ENCODE data around the gene KCTD2. TPM values are rescaled to one million over a fixed set of nuclear protein-coding genes. Genes with fewer than 3 reads are reported as not detected.

The KCTD2 gene
- total and polyA plus RNA-seq, 2 of the 13 experiments (the other 11 are each of a cell fraction or from before 2014, with no cell fraction given), result 28.3 to 32.6 TPM

- TF ChIP-seq ZNF18 (CRISPR knock-in tag; IDR thresholded peaks at IDR 0.05; ENCODE audit: insufficient replicate concordance) (peak; percentile 85), ZUFSP (CRISPR knock-in tag; IDR thresholded peaks at IDR 0.05; ENCODE audit: borderline replicate concordance) (0 out of 2 replicates have a peak, but pooled peaks have one; percentile 6), ZBTB46 (CRISPR knock-in tag; IDR thresholded peaks at IDR 0.05; ENCODE audit: borderline replicate concordance) (0 out of 2 replicates have a peak, but pooled peaks have one; percentile 25)
These were observed 35.0 kb upstream of the KCTD2 start (continued) for GRCh38 chr17:75012096-75012345.

GRCh38 chr17:75012346-75013091 lies 34.5 kb upstream of the KCTD2 start, which contains the start of gene MRPL58:
Gene MRPL58 (plus strand): TSS chr17:75012670. CDS start chr17:75012687, 17 bp downstream.
- FAIRE-seq (peak; percentile 18), DNase-seq (ENCODE audit: low spot score) (peak; percentile 88), ATAC-seq (peak; percentile 91)
- intact Hi-C loops (cut with micrococcal nuclease; ENCODE audit: unreplicated experiment) (loop anchor here (1.0 kb wide), 1 partner anchor 21 kb away; no protein-coding TSS in a partner anchor), in situ Hi-C loops (cut with HindIII; ENCODE audit: extremely low pct_ligation_motif_present, low pct_unique_long_range_greater_than_20kb) (no loop called here)
- peaks cover 5% of the 10 kb centered on the region in 2 experiments; a peak in 1 of 5 replicates for H3K36me3 ChIP-seq (replicated peaks in 1 of 2; ENCODE audit: control insufficient read depth in 1 of 2, insufficient read depth in 2 of 2, low read length in 2 of 2)
- H2AFZ ChIP-seq (ENCODE audit: low read length), result peak within 1 kb of the TSS; percentile 48
- BruUV-seq (replicated peaks), result no TSS peak
- CTCF ChIA-PET (ENCODE audit: low intra/inter-chr PET ratio, low total read pairs), result interaction anchor here (0.8 to 2.0 kb wide), 3 partner anchors 51 to 55 kb away, joined by 3 to 8 read pairs (median 5); no protein-coding TSS in a partner anchor
- H3K4me2 ChIP-seq (ENCODE audit: low read depth, low read length), result peak within 1 kb of the TSS; percentile 94
- POLR2A ChIA-PET, result interaction anchor here (0.6 to 4.3 kb wide), 50 partner anchors 10 to 767 kb away, joined by 3 to 94 read pairs (median 6); partner anchors contain the start of genes ARMC7, ATP5PD, CDR2L and FDXR
- peak within 1 kb of the TSS; percentile 85 for H3K27ac ChIP-seq (ENCODE audit: extremely low read length, insufficient read depth, low read length)
- no peaks in the 10 kb centered on the region; a peak in 2 of 5 replicates for H3K27me3 ChIP-seq (ENCODE audit: control insufficient read depth in 1 of 2, insufficient read depth in 2 of 2, low read length in 2 of 2)
- 2% methylated on average over 22 of the region's 63 CpGs for WGBS (ENCODE audit: low lambda C conversion rate)
- peak within 1 kb of the TSS; percentile 90 for H3K9ac ChIP-seq (ENCODE audit: insufficient read depth, low read depth, low read length)
- peaks cover 28% of the 10 kb centered on the region for H3K4me1 ChIP-seq (ENCODE audit: insufficient read depth, low read length)
- H3K9me3 ChIP-seq (ENCODE audit: low read length), result no peaks in the 10 kb centered on the region
- peaks cover 14% of the 10 kb centered on the region for H3K79me2 ChIP-seq (ENCODE audit: insufficient read depth, low read length)
- H4K20me1 ChIP-seq (ENCODE audit: insufficient read depth, low read length), result no peaks in the 10 kb centered on the region
- H3K4me3 ChIP-seq (replicated peaks in 1 of 3; ENCODE audit: insufficient read depth in 1 of 3, low read depth in 2 of 3, low read length in 3 of 3), result peak within 1 kb of the TSS; percentile 71 to 96 (median 85)
- TF ChIP-seq ZNF44 (CRISPR knock-in tag; IDR thresholded peaks at IDR 0.05) (no peak; the same call in none of the 2 replicates), ZKSCAN1 (IDR thresholded peaks at IDR 0.05; ENCODE audit: low read length) (no peak; the same call in 1 of the 2 replicates), ELK4 (CRISPR knock-in tag; IDR thresholded peaks at IDR 0.05; ENCODE audit: borderline replicate concordance) (peak; percentile 76; the same call in 1 of the 2 replicates), ZNF574 (CRISPR knock-in tag; IDR thresholded peaks at IDR 0.05) (peak; percentile 96), NCOA2 (CRISPR knock-in tag; IDR thresholded peaks at IDR 0.05) (peak; percentile 66), MAFG (CRISPR knock-in tag; IDR thresholded peaks at IDR 0.05) (no peak), ZNF841 (CRISPR knock-in tag; IDR thresholded peaks at IDR 0.05; ENCODE audit: borderline replicate concordance) (no peak)

Data from HepG2 (cell line).